RPMI7951 (cell line): ENCODE measurements around the gene UTRN. TPM values are rescaled to one million over a fixed set of nuclear protein-coding genes. Genes with fewer than 3 reads are reported as not detected.

ENCODE experiments used
- DNase-seq: peaks from one replicate; pipeline ENCODE4 v3.0.0-alpha.2; 2012; ENCODE audit warnings: low read depth
- total RNA-seq: library from RNA; depleted of rRNA; stranded (reverse); fragments of >200 nt; shearing (Covaris generic); gene quantifications from 2 replicates; pipeline ENCODE4 v1.2.3, GENCODE V29; 2014

The UTRN gene
- total RNA-seq, 1 experiment from 2014 or later = 54.3 TPM

DNA sequence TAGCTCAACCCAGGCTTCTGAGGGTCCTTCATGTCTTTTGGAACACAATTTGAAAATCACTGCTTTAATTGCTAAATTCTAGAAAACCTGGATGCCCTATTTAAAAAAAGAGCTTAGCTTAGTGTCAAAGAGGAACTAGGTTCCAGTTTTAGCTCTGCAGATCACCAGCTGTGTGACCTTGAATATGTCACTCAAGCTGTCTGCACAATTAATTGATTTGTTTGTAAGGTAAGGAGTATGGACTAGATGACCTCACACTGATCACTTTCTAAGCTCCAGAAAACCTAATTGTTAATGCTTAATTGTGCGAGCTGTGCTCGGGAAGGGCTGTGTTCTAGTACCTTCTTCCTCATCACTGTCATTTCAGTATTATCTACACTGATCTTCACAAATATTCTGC, 26.2 kb downstream of the UTRN start:
- no peak for DNase-seq

DNA sequence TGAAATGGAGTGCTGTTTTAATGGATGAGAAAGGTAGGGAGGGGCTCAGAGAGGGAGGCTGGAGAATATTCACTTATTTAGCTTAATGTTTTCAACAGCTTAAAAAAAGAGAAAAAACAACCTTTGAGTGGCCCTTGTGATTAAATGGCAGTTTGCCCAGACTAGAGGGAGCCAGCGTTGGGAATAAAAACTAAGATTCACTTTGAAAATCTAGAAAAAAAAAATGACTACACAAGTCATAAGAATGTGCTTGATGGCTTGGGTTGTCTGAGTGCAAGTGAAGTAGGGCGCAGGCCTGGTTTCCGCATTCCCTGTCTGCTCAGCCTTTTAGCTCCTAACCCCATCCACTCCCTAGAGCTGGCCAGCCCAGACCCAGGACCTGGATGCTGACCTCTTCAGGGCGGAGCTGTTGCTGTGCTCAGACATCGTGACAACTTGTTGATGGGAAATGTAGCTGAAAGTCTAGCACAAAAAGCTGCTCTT, 28.9 kb downstream of the UTRN start:
- DNase-seq = no peak

DNA sequence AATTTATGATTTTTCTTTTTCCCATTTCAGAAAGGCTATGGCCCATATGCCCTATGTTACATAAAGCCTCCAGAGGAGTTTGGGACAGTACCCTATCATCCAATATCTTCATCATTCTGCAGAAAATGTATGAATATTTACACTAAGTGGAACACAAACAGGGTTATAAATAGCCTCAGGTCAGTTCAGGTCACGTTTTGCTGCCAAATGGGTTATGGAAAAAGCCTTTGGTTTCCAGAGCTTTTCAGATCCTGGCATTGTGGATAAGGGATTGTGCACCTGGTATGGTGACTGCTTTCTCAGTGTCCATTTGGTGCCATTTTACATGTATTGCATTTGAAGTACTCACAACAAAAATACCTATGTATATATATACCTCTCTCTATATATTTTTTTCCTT, 29.4 kb downstream of the UTRN start:
- DNase-seq = no peak

DNA sequence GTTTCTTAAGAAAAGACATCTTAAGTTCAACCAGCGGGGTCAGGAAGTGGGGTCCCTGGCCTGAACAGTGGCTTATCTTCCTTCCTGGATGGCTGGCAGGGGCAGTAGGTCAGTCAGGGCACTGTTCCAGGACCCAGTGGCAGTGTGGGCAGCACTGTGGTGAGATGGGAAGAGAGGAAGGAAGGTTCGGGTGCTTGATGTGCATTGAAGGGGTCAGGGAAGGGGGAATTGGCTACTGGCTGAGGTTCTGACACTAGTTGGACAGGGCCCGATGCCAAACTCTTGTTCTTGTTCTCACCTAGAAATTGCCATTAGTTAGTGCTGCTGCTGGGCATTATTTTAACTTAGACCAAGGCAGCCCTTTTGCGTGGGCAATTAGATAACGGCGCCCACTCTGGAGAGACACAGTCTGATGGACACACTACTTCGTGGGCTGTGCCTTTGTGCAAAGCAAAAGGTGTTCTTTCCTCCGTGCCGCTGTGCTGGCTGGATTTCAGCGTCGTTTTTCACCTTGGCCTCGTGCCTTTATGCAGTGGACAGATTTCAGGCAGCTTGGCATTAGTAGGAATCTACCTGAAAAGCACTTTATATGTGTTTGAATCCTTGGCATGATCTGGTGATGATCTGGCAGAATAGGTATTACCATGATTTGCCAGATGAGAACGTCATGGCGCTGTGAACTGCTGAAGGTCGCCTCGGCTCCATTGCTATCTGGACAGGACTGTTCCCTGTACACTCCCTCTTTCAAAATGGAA, 30.3 kb downstream of the UTRN start:
- DNase-seq = no peak

DNA sequence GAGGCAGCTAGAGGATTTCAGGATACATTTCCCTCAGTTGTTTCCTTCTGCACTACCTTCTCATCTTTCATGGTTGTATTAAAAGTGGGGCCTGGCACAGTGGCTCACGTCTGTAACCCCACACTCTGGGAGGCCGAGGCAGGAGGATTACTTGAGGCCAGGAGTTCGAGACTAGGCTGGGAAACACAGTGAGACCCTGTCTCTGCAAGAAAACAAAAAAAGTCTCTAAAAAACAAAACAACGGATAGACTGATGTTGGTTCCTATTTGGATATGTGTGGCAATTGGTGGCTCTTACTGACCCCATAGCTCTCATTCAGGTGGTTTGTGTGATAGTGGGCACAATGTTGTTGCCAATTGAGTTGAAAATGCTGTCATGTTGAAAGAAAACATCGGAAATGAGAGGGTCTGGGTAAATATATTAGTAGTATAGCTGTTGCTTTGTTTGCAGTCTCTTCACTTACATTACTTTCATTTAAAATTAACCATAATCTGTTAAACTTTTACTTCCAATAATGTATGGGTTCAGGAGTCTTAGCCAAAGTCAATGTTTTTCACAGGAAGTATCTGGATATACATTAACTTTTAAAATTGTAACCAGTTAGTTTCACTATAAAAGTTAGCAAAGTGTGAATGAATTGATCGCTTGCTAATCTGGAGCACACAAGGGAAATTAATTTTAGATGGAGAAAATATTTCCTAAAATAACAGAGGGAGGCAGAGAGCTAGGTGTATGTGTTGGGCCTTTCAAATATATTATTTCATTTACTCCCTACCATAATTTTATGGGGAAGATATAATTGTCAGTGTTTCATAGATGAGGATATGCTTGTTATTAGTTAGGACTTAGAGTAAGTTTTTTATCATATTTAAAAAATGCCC, 31.1 kb downstream of the UTRN start:
- DNase-seq = no peak

DNA sequence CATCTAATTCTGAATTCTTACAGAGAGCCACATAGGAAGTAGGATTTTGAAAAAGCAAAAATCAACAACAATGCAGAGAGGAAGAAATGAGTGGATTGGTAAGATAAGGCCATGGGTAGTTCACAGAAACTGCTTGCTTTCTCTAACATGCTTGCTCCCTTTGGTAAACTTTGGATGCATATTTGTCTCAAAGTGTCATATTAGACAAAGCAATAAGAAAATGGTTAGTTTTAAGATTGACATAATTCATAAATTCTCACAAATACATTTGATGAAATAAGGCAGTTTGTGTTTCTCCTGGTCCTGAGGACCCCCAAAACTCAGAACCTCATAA, 31.7 kb downstream of the UTRN start:
- DNase-seq = no peak

DNA sequence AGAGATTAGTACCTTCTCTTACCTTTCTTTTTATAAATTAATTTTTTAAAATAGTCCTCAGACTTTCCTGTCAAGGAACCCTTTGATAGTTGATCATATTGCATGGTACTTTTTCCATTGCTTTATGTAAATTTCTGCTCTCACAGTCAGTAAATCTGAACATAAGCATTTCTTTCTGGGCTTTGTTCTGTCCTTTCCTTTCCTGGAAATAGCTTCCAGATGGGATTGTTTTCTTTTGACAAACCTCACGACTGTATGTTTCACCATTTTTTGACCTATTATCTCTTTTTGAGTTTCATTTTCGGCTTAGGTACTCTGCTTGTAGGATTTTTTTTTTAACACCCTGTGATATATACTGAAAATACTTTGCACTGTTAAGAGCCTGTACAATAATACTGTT, 32.6 kb downstream of the UTRN start:
- DNase-seq = peak; percentile 64

DNA sequence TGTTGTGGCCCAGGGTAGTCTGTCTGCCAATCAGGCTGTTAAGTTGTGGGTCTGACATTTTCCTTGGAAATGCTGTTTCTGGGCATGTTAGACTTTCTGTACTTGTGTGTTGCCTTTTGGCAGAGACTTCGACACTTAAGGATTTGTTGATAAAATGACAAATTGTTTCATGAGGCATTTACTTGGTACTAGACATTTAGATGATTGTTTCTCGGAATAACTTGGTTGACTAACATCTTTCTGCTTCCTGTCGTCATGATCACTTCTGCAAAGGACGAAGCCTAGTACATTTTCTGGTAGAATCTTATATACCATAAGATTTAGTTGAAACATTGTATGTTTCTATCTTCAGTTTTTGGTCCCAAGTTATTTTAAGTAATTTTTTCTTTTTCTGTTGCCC, 34.1 kb downstream of the UTRN start:
- DNase-seq = no peak

DNA sequence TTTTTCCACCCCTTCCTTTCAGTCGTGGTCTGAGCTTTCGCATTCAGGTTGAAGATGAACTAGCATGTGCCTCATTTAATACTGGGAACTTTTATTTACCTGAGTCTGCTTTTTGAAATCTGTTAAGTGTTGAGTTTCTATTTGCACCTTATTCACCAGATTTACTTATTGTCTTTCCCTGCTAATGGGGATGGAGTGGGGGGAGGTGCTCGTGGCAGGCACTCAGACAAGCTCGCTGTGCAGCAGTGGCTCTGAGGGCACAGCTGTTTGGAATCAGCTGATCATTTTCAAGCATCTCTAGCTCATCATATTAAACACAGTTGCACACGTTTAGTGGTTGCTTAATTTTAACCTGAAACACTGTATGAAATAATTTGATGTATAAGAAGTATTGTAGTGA, 35.6 kb downstream of the UTRN start:
- no peak for DNase-seq

DNA sequence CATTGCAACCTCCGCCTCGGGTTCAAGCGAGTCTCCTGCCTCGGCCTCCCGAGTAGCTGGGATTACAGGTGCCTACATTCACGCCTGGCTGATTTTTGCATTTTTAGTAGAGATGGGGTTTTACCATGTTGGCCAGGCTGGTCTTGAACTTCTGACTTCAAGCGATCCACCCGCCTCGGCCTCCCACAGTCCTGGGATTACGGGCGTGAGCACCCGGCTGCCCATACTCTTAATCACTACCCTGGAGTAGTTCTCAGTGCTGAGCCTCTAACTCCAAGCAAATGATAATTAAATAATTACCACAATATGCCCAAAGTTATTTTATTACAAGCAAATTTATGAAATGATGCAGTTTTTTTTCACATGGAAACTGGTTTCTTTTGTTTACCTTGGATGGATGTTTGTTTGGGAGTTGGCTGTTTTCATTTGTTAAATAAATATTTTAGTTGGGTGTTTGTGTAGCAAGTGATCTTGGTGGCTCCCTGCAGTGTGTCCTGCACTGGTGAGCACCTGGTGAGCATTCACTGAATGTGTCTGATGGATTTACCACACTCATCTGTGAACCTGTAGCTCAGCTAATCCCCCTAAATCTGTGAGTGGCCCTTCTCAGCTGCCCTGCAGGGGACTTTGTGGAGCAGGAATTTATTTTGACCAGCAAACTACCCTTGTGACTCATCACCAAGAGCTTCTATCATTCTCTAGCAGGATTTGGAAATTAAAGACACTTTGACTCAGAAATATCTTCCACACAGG, 36.9 kb downstream of the UTRN start:
- DNase-seq = peak; percentile 73

DNA sequence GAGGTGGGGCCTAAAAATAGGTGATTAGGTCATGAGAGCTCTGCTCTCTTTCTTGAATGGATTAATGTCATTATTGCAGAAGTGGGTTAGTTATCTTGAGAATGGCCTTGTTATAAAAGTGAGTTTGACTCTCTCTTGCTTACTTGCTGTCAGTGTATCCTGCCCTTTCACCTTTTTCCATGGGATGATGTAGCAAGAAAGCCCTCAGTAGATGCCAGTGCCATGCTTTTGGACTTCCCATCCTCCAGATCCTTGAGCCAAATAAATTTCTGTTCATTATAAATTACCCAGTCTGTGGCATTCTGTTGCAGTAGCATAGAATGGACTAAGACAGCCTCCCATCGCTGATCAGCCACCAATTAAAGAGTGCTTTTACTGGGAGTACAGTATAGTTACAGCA, 40.1 kb downstream of the UTRN start:
- no peak for DNase-seq

DNA sequence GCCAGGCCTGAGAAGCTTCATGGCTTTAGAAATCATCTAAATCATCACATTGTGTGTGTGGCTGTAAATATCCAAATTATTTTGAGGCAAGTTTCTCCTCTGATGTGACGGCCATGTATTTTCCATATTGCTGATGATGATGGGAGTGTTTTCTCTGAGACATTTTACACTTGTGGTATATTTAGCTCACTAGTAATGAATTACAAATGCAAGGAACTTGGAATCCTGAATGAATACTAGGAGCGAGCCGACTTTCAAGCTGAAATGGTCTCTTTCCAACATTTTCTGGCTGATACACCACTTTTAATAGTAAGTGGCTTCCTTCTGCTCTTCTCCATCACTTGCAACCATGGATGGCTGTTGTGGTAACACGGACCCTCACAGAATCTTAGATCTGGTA, 41.3 kb downstream of the UTRN start:
- no peak for DNase-seq

DNA sequence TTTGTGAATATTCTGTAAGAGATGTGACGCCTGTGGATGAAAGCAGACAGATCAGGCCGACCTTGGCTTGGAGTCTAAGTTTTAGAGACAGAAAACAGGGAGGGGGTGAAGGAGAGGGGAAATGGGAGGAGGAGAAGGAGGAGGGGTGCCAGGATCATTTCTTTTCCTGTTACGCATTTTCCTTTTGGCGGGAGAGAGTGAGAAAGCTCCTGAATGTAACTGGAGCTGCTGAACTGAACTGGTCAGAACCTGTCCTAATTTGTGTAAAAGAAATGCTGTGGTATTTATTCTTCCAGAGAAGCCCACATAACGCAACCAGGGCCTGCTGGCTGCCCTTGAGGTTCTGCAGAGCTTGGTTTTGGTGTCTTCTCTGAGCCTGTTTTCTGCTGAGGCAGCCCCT, 41.9 kb downstream of the UTRN start:
- no peak for DNase-seq

DNA sequence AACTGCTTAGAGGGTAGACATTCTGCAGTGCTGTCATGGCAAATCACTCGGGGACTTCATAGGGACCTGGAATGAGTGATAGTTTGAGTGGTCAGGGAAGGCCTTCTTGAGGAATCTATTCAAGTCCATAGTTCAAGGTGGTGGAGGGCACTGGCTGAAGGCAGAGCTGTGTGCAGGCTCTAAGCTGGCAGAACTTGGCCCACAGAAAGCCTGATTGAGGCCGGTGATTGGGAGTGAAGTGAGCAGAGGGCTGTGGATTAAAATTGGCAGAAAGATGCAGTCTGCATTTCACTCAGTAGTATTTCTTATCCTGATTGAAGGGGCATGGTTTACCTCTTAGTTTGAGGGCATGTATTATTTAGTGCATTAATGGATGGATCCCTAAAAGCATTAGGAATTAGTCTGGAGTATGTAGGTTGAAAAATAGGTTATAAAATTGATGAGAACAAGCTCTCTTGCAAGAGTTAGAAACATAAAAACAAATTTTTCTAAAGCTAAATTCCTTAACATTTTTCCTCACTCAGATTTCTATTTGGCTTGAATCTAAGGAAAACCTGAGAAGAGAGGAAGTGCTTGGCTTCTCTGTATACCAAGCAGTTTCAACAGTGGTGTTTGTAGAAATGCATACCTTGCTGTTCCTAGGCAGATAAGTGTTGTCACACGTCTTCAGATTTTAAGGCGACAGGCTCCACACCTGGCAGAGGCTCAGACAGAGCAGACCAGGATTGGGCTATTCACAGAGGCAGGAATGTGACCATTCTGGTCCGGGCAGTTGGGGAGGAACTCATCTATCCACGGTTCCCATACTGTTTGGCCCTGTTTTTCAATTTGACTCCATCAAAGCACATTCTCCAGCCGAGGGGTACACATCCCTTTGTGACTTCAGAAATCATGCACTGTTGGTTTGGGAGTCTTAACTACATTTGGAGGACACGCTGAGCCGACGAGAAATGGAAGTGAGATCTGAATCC, 45.2 kb downstream of the UTRN start:
- DNase-seq = no peak

DNA sequence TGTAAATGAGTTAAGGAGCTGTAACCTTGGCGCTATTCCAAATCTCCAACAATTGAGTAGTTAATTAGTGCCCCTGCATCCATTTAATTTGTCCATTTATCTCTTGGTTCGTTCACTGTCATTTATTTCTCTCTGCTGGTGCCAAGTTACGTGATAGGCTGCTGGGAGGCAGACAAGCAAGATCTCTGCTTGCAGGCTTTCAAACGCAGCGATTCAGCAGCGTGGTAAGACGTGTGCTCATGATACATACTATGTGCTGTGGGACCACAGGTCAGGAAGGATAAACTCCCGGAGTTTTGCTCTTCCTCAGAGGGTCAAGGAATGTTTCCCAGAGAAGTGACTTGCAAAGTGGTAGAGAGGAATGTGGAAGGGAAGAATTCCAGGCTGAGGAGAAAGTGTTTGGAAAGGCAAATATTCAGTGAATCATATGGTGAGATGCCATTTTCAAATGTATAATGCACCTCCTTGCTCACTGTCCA, 46.4 kb downstream of the UTRN start:
- no peak for DNase-seq

DNA sequence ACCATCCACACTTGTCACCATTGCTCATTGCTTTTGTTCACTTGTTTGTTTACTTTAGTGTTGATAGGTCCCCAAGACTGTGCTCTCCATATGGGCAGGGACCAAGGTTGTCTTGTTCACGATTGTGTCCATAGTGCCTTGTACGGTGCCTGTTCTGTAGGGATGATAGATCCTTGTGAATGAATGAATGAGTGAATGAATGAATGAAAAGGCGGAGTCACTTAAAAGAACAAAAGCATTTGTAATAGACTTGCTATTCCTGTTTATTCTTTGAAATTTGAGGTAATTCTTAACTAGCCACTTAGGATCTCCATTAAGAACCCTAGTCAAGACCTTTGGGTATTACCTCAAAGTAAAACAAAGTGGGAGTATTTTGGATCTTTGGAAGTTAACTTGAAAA, 47.0 kb downstream of the UTRN start:
- no peak for DNase-seq

DNA sequence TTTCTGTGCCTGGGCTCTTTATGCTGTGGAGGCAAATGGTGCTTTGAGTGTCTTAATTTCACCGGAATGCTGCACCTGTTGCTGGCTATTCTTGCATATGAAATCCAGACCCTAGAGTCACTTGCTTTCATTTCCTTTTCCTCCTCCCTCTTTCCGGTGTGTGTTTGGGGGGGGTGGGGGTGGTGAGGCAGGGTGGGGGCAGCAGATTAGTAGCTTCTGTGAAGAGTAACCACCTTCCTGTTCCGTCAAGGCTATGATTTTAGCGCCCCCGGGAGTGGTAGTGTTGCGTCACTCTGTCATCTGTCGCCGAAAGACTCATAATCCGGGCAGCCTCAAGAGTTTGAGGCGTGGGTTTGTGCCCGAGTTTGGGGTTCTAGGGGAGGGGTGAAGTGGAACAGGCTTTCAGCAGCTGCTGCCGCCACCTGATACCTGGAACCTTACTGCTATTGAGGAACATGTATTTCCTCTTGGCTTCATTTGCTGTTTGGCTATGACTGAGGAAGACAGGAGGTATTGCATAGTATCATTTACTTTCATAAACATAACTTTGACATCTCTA, 49.1 kb downstream of the UTRN start:
- DNase-seq = no peak
